Activated naive CD4-positive, alpha-beta T cell treated with anti-CD3 and anti-CD28 coated beads, Interleukin-2, amount 10 ng/mL, durations not matched to agents 7 days and 5 days (primary cell): ENCODE measurements around the gene CACNA2D3.

Experiments used
- CTCF ChIA-PET: fragments of 350-600 bp; sonication (Branson Sonifier 250); formaldehyde crosslinking; loops from one replicate; lab custom pipeline; 2021; ENCODE audit warnings: antibody characterized with exemption; lab: Charles Lee
- DNase-seq: peaks from one replicate; pipeline ENCODE4 v3.0.0-alpha.2; 2020
- H3K27ac Mint-ChIP-seq: one replicate; pipeline ENCODE4 v1.8.0; 2021; ENCODE audit warnings: mild to moderate bottlenecking, moderate library complexity, mixed read lengths
- H3K27me3 Mint-ChIP-seq: one replicate; pipeline ENCODE4 v1.8.0; 2021; ENCODE audit warnings: mild to moderate bottlenecking, mixed read lengths
- H3K36me3 Mint-ChIP-seq: one replicate; pipeline ENCODE4 v1.8.0; 2021; ENCODE audit warnings: mixed read lengths
- H3K4me1 Mint-ChIP-seq: one replicate; pipeline ENCODE4 v1.8.0; 2021; ENCODE audit warnings: mixed read lengths
- H3K4me3 Mint-ChIP-seq: one replicate; pipeline ENCODE4 v1.8.0; 2021; ENCODE audit warnings: mild to moderate bottlenecking, moderate library complexity, mixed read lengths
- H3K9me3 Mint-ChIP-seq: one replicate; pipeline ENCODE4 v1.8.0; 2021; ENCODE audit warnings: mixed read lengths

CACNA2D3 gene

GRCh38 chr3:54780336-54780735 is 658.0 kb downstream of the CACNA2D3 start:
- Mint-ChIP-seq H3K27ac (no peak overlapping the region), H3K4me3 (no peak overlapping the region), H3K27me3 (peaks cover 3% of the 10 kb centered on the region), H3K36me3 (no peaks in the 10 kb centered on the region), H3K9me3 (peaks cover 2% of the 10 kb centered on the region), H3K4me1 (no peaks in the 10 kb centered on the region)
- CTCF ChIA-PET, result no interaction called here
- no peak for DNase-seq

DNA sequence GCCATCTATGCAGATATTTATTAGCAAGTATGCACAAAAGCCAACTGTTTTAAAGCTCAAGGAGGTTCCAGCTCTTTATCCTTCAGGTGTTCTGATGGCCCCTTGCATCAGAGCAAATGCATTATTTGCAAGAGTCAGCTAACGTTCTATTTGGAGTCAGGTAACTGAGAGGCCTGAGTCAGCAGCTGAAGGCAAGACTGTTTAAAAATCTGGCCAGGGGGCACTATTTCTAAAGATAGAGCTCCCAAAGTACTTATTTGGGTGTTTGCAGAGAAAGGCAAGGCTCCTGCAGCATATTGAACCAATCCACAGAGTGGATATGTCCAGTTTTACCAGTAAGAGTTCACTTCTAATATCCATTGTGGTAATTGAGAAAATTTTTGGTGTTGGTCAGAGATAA is 659.4 kb downstream of the CACNA2D3 start:
- CTCF ChIA-PET, result interaction anchor here (1.2 kb wide), 1 partner anchor 49 kb away, joined by 3 read pairs; no protein-coding TSS in a partner anchor
- H3K36me3 Mint-ChIP-seq, result no peaks in the 10 kb centered on the region
- no peak overlapping the region for H3K4me3 Mint-ChIP-seq
- H3K4me1 Mint-ChIP-seq, result no peaks in the 10 kb centered on the region
- peaks cover 3% of the 10 kb centered on the region for H3K27me3 Mint-ChIP-seq
- peaks cover 2% of the 10 kb centered on the region for H3K9me3 Mint-ChIP-seq
- DNase-seq, result no peak
- no peak overlapping the region for H3K27ac Mint-ChIP-seq

GRCh38 chr3:54783611-54784010 is 661.3 kb downstream of the CACNA2D3 start:
- DNase-seq, result no peak
- H3K27ac Mint-ChIP-seq, result no peak overlapping the region
- no peaks in the 10 kb centered on the region for H3K9me3 Mint-ChIP-seq
- H3K36me3 Mint-ChIP-seq, result no peaks in the 10 kb centered on the region
- peaks cover 3% of the 10 kb centered on the region for H3K27me3 Mint-ChIP-seq
- H3K4me1 Mint-ChIP-seq, result no peaks in the 10 kb centered on the region
- CTCF ChIA-PET, result no interaction called here
- no peak overlapping the region for H3K4me3 Mint-ChIP-seq

DNA sequence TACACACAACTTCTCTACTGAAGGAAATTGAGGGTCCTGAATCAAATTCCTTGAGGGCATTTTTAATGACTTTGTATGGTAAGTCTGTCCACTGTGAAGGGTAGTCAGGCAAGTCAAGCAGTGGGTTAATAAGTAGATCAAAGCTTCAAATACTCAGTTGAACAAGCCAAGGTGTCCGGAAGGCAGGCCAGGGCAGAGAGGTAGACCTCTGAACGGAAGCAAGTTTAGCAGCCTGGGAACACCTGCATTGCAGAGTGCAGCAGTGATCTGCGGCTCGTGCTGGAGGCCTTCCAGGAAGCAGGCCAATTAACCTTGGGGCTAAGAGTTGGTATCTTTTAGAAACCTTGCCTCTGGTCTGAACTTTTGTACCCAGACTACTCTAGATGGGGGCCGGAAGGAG is 661.7 kb downstream of the CACNA2D3 start:
- H3K4me1 Mint-ChIP-seq, result no peaks in the 10 kb centered on the region
- CTCF ChIA-PET, result no interaction called here
- H3K9me3 Mint-ChIP-seq, result no peaks in the 10 kb centered on the region
- H3K27ac Mint-ChIP-seq, result no peak overlapping the region
- H3K36me3 Mint-ChIP-seq, result no peaks in the 10 kb centered on the region
- H3K27me3 Mint-ChIP-seq, result peaks cover 3% of the 10 kb centered on the region
- H3K4me3 Mint-ChIP-seq, result no peak overlapping the region
- DNase-seq, result no peak

DNA sequence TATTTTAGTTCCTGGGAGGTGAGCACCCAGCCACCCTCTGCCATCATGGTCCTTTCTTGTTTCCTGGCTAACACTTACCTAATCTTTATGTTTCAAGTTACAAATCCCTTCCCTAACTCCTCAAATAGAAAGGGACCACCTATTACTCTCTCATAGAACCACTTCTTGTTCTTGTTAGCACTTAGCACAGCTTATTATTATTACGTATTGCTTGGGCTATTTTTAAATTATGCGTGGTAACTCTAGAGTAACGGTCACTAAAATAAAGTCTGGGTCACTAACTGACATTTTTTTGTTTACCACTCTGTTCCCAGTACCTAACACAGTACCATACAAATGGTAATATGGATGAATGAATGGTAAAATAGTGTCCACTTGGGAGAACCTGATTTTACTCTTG is 663.6 kb downstream of the CACNA2D3 start:
- CTCF ChIA-PET, result no interaction called here
- H3K4me1 Mint-ChIP-seq, result no peaks in the 10 kb centered on the region
- no peak overlapping the region for H3K27ac Mint-ChIP-seq
- DNase-seq, result no peak
- no peaks in the 10 kb centered on the region for H3K9me3 Mint-ChIP-seq
- no peaks in the 10 kb centered on the region for H3K36me3 Mint-ChIP-seq
- peaks cover 3% of the 10 kb centered on the region for H3K27me3 Mint-ChIP-seq
- no peak overlapping the region for H3K4me3 Mint-ChIP-seq

DNA sequence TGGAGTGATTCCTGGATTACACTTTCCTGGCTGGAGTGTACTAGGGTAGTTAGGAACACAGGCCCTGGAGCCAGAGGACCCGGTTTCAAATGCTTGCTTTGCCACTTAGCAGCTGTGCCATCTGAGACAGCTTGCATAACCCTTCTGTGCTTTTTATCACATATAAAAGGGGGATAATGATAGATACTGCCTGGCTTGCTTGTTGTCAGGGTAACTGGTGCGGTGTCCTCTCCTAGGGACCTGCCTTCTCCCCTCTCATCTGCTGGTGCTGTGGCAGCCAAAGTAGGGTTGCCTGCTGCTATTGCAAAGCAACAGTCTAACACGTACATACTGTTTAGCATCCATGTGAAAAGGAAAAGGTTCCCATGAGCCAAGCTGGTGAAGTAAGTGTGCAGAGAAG is 667.7 kb downstream of the CACNA2D3 start:
- Mint-ChIP-seq H3K9me3 (no peaks in the 10 kb centered on the region), H3K4me1 (no peaks in the 10 kb centered on the region), H3K27me3 (no peaks in the 10 kb centered on the region), H3K36me3 (no peaks in the 10 kb centered on the region), H3K4me3 (no peak overlapping the region), H3K27ac (no peak overlapping the region)
- CTCF ChIA-PET, result no interaction called here
- no peak for DNase-seq

GRCh38 chr3:54791501-54792156 is 669.3 kb downstream of the CACNA2D3 start:
- Mint-ChIP-seq H3K27me3 (no peaks in the 10 kb centered on the region), H3K4me1 (no peaks in the 10 kb centered on the region), H3K9me3 (no peaks in the 10 kb centered on the region)

DNA sequence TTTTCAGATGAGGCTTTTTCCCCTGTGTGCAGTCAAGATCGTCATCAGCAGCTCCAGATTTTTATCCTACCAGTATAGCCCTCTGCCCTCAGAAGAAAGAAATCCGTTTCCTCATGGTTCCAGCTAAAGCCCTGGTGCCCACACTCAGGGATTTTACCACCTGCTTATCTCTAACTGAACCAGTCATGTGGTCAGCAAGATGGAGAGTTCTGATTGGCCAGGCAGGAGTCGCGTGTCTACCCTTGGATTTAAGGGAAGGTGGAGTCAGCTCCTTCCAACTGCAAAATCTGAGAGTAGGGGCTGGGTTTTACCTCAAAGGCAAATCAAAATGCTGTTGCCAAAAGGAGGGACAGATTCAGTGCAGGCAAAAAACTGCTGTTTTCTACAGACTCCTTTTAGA is 670.2 kb downstream of the CACNA2D3 start:
- H3K4me3 Mint-ChIP-seq, result no peak overlapping the region
- CTCF ChIA-PET, result no interaction called here
- no peaks in the 10 kb centered on the region for H3K9me3 Mint-ChIP-seq
- no peaks in the 10 kb centered on the region for H3K36me3 Mint-ChIP-seq
- no peaks in the 10 kb centered on the region for H3K4me1 Mint-ChIP-seq
- DNase-seq, result no peak
- no peak overlapping the region for H3K27ac Mint-ChIP-seq
- H3K27me3 Mint-ChIP-seq, result no peaks in the 10 kb centered on the region

More at GRCh38 chr3:54791501-54792156, 669.3 kb downstream of the CACNA2D3 start:
- Mint-ChIP-seq H3K4me3 (no peak overlapping the region), H3K36me3 (no peaks in the 10 kb centered on the region), H3K27ac (no peak overlapping the region)
- DNase-seq, result no peak
- CTCF ChIA-PET, result no interaction called here

DNA sequence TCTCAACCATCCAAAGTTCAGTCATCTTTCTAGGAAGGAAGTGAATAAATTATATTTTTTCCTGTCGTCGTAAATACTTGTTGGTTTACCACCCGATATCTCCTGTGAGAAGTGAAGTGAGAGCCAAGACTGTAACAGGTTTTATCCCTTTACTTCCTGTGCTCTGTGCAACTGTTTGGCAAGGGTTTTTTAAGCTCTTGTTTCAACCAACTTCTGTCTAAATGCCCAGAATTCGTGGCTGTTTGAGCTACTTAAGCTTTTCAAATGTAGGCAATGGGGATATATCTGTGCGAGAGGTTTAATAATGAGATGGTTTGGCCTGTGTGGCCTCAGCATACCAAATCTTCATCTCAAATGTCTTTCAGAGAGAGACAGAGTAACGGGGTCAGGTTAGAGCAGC is 670.8 kb downstream of the CACNA2D3 start:
- Mint-ChIP-seq H3K4me3 (no peak overlapping the region), H3K36me3 (no peaks in the 10 kb centered on the region), H3K4me1 (no peaks in the 10 kb centered on the region), H3K27ac (no peak overlapping the region), H3K27me3 (no peaks in the 10 kb centered on the region), H3K9me3 (no peaks in the 10 kb centered on the region)
- CTCF ChIA-PET, result no interaction called here
- no peak for DNase-seq

DNA sequence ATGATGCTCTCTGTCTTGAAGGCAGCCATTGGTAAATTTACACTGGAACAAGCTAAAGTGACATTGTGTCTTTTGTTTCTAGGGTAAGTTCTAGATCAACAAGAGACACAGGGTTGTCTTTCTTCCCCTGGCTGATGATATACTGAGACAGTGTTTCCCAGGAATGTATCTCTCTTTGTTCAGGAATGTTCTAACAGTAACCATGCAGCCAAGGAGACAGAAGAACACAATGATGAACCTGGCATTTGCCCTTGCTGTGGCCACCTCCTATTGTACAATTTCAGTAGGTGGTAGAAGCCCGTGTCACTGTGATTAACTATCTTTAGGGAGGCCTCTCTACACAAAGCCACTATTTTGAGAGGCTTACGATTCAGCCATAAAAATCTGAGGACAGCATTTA is 674.8 kb downstream of the CACNA2D3 start:
- Mint-ChIP-seq H3K36me3 (no peaks in the 10 kb centered on the region), H3K4me3 (no peak overlapping the region), H3K4me1 (no peaks in the 10 kb centered on the region), H3K9me3 (no peaks in the 10 kb centered on the region), H3K27ac (no peak overlapping the region), H3K27me3 (no peaks in the 10 kb centered on the region)
- DNase-seq, result no peak
- CTCF ChIA-PET, result no interaction called here

GRCh38 chr3:54800478-54800877 is 678.1 kb downstream of the CACNA2D3 start:
- Mint-ChIP-seq H3K27ac (no peak overlapping the region), H3K4me3 (no peak overlapping the region), H3K36me3 (no peaks in the 10 kb centered on the region), H3K9me3 (no peaks in the 10 kb centered on the region), H3K27me3 (no peaks in the 10 kb centered on the region), H3K4me1 (no peaks in the 10 kb centered on the region)
- DNase-seq, result no peak
- CTCF ChIA-PET, result no interaction called here

DNA sequence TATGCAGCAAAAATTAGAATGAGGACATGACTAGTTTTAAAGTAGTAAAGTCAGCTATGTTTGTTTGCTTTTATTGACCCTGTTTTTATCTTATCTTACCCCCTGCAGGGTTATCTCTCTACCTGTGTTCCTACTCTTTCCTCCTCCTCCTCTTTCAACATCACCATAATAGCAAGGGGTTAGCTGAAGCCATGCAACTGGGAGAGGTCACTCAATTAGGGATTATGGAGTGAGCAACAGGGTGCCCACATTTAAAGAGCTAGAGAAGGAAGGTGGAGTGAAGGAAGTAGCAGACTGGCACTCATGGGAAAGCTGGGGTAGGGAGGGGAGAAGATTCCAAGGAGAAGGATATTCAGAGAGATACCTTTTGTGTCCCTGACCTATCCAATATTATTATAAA is 679.6 kb downstream of the CACNA2D3 start:
- H3K4me3 Mint-ChIP-seq, result no peak overlapping the region
- no peaks in the 10 kb centered on the region for H3K27me3 Mint-ChIP-seq
- H3K9me3 Mint-ChIP-seq, result no peaks in the 10 kb centered on the region
- no peaks in the 10 kb centered on the region for H3K36me3 Mint-ChIP-seq
- CTCF ChIA-PET, result no interaction called here
- no peak for DNase-seq
- H3K4me1 Mint-ChIP-seq, result no peaks in the 10 kb centered on the region
- H3K27ac Mint-ChIP-seq, result no peak overlapping the region

DNA sequence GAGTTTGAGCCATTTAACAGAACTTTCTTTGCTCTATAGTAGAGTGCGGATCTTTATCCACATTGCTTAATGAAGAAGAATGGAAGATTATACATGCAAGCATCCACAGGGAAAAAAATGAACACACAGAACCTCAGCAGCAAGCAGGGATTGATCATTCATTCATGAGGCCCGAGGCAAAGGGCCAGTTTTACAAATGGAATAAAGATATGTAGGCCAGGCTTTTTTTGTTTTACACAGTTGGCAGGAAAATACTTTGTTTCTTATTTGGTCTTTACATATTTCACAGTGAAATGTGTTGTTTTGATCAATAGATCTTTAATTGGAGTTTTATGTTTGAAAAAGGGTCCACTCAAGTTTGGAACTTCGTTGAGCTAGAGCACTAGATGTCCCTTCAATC is 688.0 kb downstream of the CACNA2D3 start:
- Mint-ChIP-seq H3K27ac (no peak overlapping the region), H3K9me3 (peaks cover 6% of the 10 kb centered on the region), H3K27me3 (no peaks in the 10 kb centered on the region), H3K4me1 (no peaks in the 10 kb centered on the region), H3K4me3 (no peak overlapping the region), H3K36me3 (no peaks in the 10 kb centered on the region)
- no peak for DNase-seq
- CTCF ChIA-PET, result no interaction called here

DNA sequence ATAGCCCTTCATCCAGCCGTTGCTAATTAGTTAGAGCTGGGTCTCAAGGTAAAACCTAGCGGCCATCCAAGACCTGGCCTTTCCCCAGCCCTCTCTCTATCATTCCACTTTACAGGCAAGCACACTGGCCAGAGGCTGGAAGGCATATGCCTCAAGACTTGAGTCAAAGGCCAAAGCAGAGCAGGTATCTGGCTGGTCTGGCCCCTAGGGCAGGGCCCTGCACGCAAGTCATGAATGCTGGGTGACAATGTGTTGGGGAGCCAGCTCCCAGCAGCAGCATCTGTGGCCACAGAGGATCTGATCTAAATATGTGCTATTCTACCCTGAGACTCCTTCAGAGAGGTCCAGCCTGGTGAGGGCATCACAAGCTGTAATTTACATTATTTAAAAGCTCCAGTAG is 691.9 kb downstream of the CACNA2D3 start:
- no peaks in the 10 kb centered on the region for H3K4me1 Mint-ChIP-seq
- CTCF ChIA-PET, result no interaction called here
- peaks cover 6% of the 10 kb centered on the region for H3K9me3 Mint-ChIP-seq

DNA sequence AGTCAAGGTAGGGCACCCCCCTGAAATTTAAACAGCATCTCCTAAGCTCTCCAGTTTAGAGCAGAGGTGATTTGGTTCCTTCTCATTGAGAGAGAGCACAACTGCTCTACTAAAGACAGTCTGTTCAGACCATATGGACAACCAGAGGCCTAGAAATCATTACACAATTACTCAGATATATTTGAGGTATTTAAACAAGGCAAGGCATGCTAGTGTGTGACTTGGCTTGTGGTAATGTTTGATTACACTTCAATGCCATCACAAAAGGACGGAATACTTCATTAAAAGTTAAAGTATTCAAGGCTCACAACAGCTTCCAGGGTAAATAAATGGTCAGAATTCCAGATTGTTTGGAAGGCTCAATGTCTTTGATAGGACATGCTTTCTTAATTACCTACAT is 695.3 kb downstream of the CACNA2D3 start:
- DNase-seq, result no peak
- H3K9me3 Mint-ChIP-seq, result no peaks in the 10 kb centered on the region
- no peak overlapping the region for H3K4me3 Mint-ChIP-seq
- H3K4me1 Mint-ChIP-seq, result no peaks in the 10 kb centered on the region
- H3K27ac Mint-ChIP-seq, result no peak overlapping the region
- no peaks in the 10 kb centered on the region for H3K27me3 Mint-ChIP-seq
- no peaks in the 10 kb centered on the region for H3K36me3 Mint-ChIP-seq
- CTCF ChIA-PET, result no interaction called here

More for the DNA sequence above, 691.9 kb downstream of the CACNA2D3 start:
- no peak for DNase-seq
- H3K27ac Mint-ChIP-seq, result no peak overlapping the region
- H3K36me3 Mint-ChIP-seq, result no peaks in the 10 kb centered on the region
- H3K27me3 Mint-ChIP-seq, result no peaks in the 10 kb centered on the region
- H3K4me3 Mint-ChIP-seq, result no peak overlapping the region

DNA sequence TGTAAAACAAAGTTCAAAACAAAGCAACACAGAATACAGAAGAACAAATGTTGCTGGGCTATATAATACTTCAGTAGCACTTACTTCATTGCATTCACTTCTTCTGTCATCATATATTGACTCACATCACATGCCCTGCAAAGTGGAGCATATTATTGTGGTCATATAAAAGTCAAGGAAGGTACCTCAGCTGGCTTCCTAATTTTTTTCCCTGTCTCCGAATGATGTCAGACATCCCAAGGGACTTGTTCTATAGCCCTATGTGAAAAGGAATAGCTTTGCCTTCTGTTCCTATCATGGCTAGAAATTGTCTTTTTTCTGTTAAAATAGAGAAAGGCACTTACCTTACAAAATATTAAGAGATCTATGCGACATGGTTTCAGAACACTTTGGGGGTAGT is 696.1 kb downstream of the CACNA2D3 start:
- Mint-ChIP-seq H3K9me3 (no peaks in the 10 kb centered on the region), H3K27me3 (no peaks in the 10 kb centered on the region), H3K4me1 (no peaks in the 10 kb centered on the region), H3K36me3 (no peaks in the 10 kb centered on the region), H3K27ac (no peak overlapping the region), H3K4me3 (no peak overlapping the region)
- no peak for DNase-seq
- CTCF ChIA-PET, result no interaction called here
